ENCODE results near the gene BABAM2. TPM values are rescaled to one million over a fixed set of nuclear protein-coding genes. Genes with fewer than 3 reads are reported as not detected.

Gene BABAM2
- total and polyA plus RNA-seq, 9 of the 15 experiments (the other 6 are each of a cell fraction or from before 2014, with no cell fraction given), result 10.9 to 37.4 (median 25.6) TPM

DNA sequence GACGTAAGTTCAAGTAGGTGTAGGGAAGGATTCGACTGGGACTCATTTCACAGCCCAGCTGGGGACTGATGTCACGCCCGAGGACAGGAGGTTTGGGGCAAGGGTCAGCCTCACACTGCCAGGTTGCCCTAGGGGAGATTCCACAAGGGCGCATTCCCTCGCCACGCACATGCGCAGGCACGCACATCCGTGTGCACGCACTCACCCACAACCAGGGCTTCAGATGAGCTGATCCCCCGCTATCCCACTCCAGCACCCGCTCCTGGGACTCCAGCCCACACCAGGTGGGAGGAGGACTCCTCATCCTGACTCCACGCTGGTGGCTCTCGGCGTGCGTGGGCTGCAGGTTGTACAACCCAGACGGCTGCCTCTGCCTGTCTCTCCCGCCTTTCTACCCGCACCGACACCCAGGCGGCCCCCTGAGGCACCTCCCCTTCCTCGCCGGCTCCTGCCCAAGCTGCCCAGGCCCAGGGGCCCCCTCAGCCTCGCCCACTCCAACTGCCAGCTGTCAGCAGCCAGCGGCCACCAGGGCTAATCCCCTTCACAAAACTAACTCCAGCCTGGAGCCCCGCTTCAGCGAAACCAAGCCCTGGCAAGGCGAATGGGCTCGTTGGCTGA is 454.3 kb downstream of the BABAM2 start:
- CTCF ChIA-PET (ENCODE audit: low intra/inter-chr PET ratio), result no interaction called here
- Histone ChIP-seq H2AFZ (ENCODE audit: low read depth, low read length) (no peak overlapping the region), H3K4me3 (no peak overlapping the region), H3K9me3 (replicated peaks; ENCODE audit: control insufficient read depth, insufficient read depth, low read depth, low read length) (no peaks in the 10 kb centered on the region), H4K20me1 (replicated peaks; ENCODE audit: control insufficient read depth, insufficient read depth, low read length) (no peaks in the 10 kb centered on the region), H3K4me2 (ENCODE audit: insufficient read depth, low read length) (no peak overlapping the region), H3K4me1 (replicated peaks in 1 of 2; ENCODE audit: control insufficient read depth in 2 of 2, insufficient read depth in 2 of 2, low read length in 2 of 2) (peaks cover 18 to 39% of the 10 kb centered on the region in 2 experiments), H3K36me3 (ENCODE audit: control insufficient read depth, insufficient read depth, low read length) (no peaks in the 10 kb centered on the region), H3K27ac (ENCODE audit: extremely low read depth, low read depth, low read length) (no peak overlapping the region), H3K9me1 (ENCODE audit: control insufficient read depth, insufficient read depth, low read length) (no peaks in the 10 kb centered on the region), H3K27me3 (ENCODE audit: control insufficient read depth in 2 of 2, insufficient read depth in 2 of 2, low read length in 2 of 2) (no peaks in the 10 kb centered on the region), H3K79me2 (ENCODE audit: control insufficient read depth, insufficient read depth, low read length) (no peaks in the 10 kb centered on the region), H3K9ac (ENCODE audit: insufficient read depth in 1 of 2, low read depth in 2 of 2, low read length in 2 of 2) (peak overlapping the region in 1 of 2 experiments; percentile 56; a peak in 1 of 4 replicates)
- in situ Hi-C loops (cut with MboI) (no loop called here), intact Hi-C loops (cut with micrococcal nuclease) (no loop called here)
- POLR2A ChIA-PET, result no interaction called here
- BruUV-seq (replicated peaks), result no TSS peak
- no peak for DNase-seq (ENCODE audit: extremely low read depth in 1 of 4, low spot score in 3 of 4)
- FAIRE-seq, result no peak
- TF ChIP-seq CCAR2 (IDR thresholded peaks at IDR 0.05; ENCODE audit: low read depth, low read length) (no peak), ZKSCAN8 (CRISPR knock-in tag; IDR thresholded peaks at IDR 0.05) (no peak), ASH1L (IDR thresholded peaks at IDR 0.05; ENCODE audit: borderline replicate concordance, low read depth, partially characterized antibody) (no peak), SIX5 (IDR thresholded peaks at IDR 0.05; ENCODE audit: borderline replicate concordance in 1 of 2, insufficient read depth in 1 of 2, low read depth in 1 of 2, low read length in 2 of 2) (no peak), NFATC3 (IDR thresholded peaks at IDR 0.05) (no peak), ZNF253 (CRISPR knock-in tag; conservative IDR thresholded peaks at IDR 0.05) (no peak), RBM34 (IDR thresholded peaks at IDR 0.05; ENCODE audit: borderline replicate concordance, insufficient read depth, low read length) (no peak), RBM25 (IDR thresholded peaks at IDR 0.05; ENCODE audit: low read depth, low read length, severe bottlenecking) (no peak), CXXC5 (CRISPR knock-in tag; IDR thresholded peaks at IDR 0.05) (no peak), PHF20 (IDR thresholded peaks at IDR 0.05; ENCODE audit: partially characterized antibody) (no peak), NR2C2 (CRISPR knock-in tag; IDR thresholded peaks at IDR 0.05) (no peak), NR2C2 (tag; IDR thresholded peaks at IDR 0.05) (no peak)
- no peak for ATAC-seq
- WGBS (ENCODE audit: insufficient coverage, low coverage, missing lambda C conversion rate), result 81% methylated on average over 30 of the region's 30 CpGs
